ENCODE measurements around the gene NBAS. TPM values are rescaled to one million over a fixed set of nuclear protein-coding genes. Genes with fewer than 3 reads are reported as not detected.
"Not testable (repeated sequence)": the region's sequence is repeated elsewhere in the genome, so short reads cannot be mapped to it uniquely, and the experiment has no call there.

Gene NBAS
- total RNA-seq, 1 donor from 2014 or later = 52.9 TPM

DNA sequence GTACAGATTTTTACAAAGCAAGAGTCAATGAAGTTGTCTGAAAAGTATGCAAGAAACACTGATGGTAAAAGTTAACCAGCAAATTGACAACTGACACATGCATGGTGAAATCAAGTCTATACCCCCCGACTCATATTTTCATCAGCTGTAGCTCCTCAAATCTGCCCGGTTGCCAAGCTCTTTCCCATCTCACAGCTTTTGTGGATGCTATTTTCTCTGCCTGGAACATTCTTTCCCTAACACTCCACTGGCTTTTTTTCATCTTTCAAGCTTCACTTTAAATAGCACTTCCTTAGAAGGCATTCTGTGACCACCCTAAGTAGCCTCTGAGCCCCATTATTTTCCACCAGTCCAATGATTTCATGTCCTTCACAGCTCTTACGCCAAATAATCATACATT lies 18.1 kb downstream of the NBAS start:
- H3K36me3 Mint-ChIP-seq = peaks cover 19% of the 10 kb centered on the region
- TF ChIP-seq, protein P1, sequence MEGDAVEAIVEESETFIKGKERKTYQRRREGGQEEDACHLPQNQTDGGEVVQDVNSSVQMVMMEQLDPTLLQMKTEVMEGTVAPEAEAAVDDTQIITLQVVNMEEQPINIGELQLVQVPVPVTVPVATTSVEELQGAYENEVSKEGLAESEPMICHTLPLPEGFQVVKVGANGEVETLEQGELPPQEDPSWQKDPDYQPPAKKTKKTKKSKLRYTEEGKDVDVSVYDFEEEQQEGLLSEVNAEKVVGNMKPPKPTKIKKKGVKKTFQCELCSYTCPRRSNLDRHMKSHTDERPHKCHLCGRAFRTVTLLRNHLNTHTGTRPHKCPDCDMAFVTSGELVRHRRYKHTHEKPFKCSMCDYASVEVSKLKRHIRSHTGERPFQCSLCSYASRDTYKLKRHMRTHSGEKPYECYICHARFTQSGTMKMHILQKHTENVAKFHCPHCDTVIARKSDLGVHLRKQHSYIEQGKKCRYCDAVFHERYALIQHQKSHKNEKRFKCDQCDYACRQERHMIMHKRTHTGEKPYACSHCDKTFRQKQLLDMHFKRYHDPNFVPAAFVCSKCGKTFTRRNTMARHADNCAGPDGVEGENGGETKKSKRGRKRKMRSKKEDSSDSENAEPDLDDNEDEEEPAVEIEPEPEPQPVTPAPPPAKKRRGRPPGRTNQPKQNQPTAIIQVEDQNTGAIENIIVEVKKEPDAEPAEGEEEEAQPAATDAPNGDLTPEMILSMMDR (IDR thresholded peaks at IDR 0.05; ENCODE audit: unreplicated experiment) = no peak
- H3K9me3 Mint-ChIP-seq = peaks cover 4% of the 10 kb centered on the region
- H3K27ac Mint-ChIP-seq = no peak overlapping the region
- H3K4me3 Mint-ChIP-seq = no peak overlapping the region
- H3K27me3 Mint-ChIP-seq (ENCODE audit: low read depth) = no peaks in the 10 kb centered on the region
- DNase-seq (ENCODE audit: low spot score in 2 of 2, unreplicated experiment in 2 of 2) = no peak
- H3K4me1 Mint-ChIP-seq = no peaks in the 10 kb centered on the region

DNA sequence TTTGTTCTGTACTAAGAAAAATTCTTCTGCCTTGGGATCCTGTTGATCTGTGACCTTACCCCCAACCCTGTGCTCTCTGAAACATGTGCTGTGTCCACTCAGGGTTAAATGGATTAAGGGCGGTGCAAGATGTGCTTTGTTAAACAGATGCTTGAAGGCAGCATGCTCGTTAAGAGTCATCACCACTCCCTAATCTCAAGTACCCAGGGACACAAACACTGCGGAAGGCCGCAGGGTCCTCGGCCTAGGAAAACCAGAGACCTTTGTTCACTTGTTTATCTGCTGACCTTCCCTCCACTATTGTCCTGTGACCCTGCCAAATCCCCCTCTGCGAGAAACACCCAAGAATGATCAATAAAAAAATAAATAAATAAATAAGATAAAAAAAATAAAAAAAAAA lies 18.9 kb downstream of the NBAS start:
- DNase-seq (ENCODE audit: low spot score in 2 of 2, unreplicated experiment in 2 of 2); H3K4me1 Mint-ChIP-seq; H3K27me3 Mint-ChIP-seq (ENCODE audit: low read depth); H3K27ac Mint-ChIP-seq; H3K9me3 Mint-ChIP-seq; H3K4me3 Mint-ChIP-seq: not testable (repeated sequence)
- H3K36me3 Mint-ChIP-seq = peaks cover 25% of the 10 kb centered on the region

DNA sequence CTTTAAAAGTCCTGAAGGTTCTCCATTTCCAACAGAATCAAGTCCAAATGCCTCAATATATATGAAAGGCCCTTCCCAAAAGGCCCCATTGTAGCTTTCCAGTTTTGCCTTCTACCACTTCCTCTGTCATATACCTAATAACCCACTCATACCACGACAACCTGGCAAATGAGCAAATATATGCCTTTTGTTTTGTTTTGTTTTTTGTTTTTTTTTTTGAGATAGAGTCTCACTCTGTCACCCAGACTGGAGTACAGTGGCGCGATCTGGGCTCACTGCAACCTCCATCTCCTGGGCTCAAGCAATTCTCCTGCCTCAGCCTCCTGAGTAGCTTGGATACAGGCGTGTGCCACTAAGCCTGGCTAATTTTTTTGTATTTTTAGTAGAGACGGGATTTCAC lies 20.6 kb downstream of the NBAS start:
- not testable (repeated sequence) for H3K27ac Mint-ChIP-seq; H3K9me3 Mint-ChIP-seq; H3K27me3 Mint-ChIP-seq (ENCODE audit: low read depth); DNase-seq (ENCODE audit: low spot score in 2 of 2, unreplicated experiment in 2 of 2); H3K4me3 Mint-ChIP-seq; H3K4me1 Mint-ChIP-seq
- H3K36me3 Mint-ChIP-seq = peaks cover 33% of the 10 kb centered on the region

DNA sequence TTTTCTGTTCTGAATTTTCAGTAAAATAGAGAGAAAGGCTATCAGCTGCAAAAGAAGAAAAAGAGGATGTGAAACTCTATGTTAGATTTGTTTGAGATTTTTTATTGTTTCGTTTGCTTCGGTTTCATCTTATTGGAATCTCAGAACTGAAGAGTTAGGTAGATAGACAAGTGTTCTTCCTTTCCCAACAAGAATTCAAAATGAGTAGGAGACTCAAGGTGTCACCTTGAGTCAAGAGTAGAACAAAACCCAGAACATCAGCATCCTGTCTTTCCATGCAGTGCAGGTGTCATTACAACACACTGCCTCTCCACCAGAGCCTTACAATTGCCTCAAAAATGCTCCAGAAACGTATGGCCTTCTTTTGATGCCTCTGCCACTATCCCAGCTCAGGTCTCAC lies 21.1 kb downstream of the NBAS start:
- peaks cover 33% of the 10 kb centered on the region for H3K36me3 Mint-ChIP-seq
- H3K27me3 Mint-ChIP-seq (ENCODE audit: low read depth) = no peaks in the 10 kb centered on the region
- H3K9me3 Mint-ChIP-seq = peaks cover 8% of the 10 kb centered on the region
- TF ChIP-seq, protein P1 (IDR thresholded peaks at IDR 0.05; ENCODE audit: unreplicated experiment) = no peak
- H3K4me3 Mint-ChIP-seq = no peak overlapping the region
- no peak overlapping the region for H3K27ac Mint-ChIP-seq
- no peak for DNase-seq (ENCODE audit: low spot score in 2 of 2, unreplicated experiment in 2 of 2)
- no peaks in the 10 kb centered on the region for H3K4me1 Mint-ChIP-seq

DNA sequence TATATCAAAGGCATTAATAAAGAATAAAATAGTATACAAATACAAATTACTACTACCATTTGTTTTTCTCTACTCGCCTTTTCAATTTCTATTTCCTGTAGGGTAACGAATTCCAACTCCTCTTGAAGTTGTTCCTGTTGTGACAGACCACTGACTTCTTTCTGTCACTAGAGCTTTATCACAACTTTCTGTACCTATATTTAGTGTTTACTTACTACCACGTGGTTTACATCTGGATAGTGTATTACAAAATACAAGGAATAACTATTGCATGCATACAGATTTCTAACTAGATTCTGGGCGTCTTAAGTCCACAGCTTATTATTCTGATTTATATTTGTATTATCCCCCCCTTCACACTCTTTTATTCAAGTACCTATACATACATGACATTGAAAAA lies 22.3 kb downstream of the NBAS start:
- TF ChIP-seq, protein P1 (IDR thresholded peaks at IDR 0.05; ENCODE audit: unreplicated experiment) = no peak
- H3K9me3 Mint-ChIP-seq = peaks cover 8% of the 10 kb centered on the region
- no peaks in the 10 kb centered on the region for H3K27me3 Mint-ChIP-seq (ENCODE audit: low read depth)
- DNase-seq (ENCODE audit: low spot score in 2 of 2, unreplicated experiment in 2 of 2) = no peak
- H3K36me3 Mint-ChIP-seq = peaks cover 35% of the 10 kb centered on the region
- H3K4me3 Mint-ChIP-seq = no peak overlapping the region
- H3K4me1 Mint-ChIP-seq = no peaks in the 10 kb centered on the region
- no peak overlapping the region for H3K27ac Mint-ChIP-seq

DNA sequence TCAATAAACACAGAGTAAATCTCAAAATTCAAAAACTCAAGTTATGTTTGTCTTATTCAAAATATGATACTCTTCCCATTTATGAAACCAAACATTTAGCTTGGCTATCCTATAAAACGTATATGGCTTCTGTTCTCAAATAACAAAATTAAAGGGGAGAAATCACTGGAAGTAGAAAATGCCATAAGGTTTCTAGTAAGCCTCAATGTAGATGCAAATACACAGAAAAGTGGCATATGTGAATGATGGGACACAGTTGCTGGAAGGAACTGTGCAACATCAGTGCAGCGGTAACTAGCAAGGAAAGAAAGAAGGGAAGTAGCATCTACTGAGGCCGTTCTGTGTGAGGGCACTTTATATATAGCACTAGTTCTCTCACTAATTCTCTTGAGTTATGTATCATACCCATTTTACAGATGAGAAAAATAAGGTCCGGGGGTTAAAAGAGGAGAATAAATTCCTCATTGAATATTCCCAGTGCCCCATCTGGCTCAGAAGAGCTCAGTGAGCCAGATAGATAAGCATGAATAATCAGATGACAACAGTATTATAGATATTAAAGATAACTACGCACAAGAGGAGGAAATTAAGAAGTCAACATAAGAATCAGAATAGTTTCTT lies 27.2 kb downstream of the NBAS start:
- DNase-seq (ENCODE audit: low spot score in 2 of 2, unreplicated experiment in 2 of 2) = no peak
- H3K4me3 Mint-ChIP-seq = no peak overlapping the region
- no peaks in the 10 kb centered on the region for H3K4me1 Mint-ChIP-seq
- H3K27ac Mint-ChIP-seq = no peak overlapping the region
- peaks cover 39% of the 10 kb centered on the region for H3K36me3 Mint-ChIP-seq
- peaks cover 4% of the 10 kb centered on the region for H3K9me3 Mint-ChIP-seq
- H3K27me3 Mint-ChIP-seq (ENCODE audit: low read depth) = no peaks in the 10 kb centered on the region
- TF ChIP-seq, protein P1 (IDR thresholded peaks at IDR 0.05; ENCODE audit: unreplicated experiment) = no peak

DNA sequence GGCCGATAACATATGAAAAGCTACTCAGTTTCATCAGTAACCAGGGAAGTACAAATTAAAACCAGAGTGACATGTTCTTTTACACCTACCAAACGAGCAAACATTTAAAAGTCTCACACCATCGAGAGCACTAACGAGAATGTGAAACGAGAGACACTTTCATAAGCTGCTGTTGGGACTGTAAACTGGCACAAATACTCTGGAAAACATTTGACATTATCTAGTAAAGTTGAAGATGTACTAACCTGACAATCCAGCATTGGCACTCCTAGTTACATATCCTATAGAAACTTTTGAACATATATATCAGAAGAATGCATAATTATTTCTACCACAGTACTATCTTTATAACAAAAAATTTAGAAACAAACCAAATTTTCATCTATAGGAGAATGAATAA lies 28.1 kb downstream of the NBAS start:
- Mint-ChIP-seq H3K36me3 (peaks cover 39% of the 10 kb centered on the region), H3K9me3 (peaks cover 4% of the 10 kb centered on the region), H3K4me3 (no peak overlapping the region), H3K27ac (no peak overlapping the region), H3K4me1 (no peaks in the 10 kb centered on the region), H3K27me3 (ENCODE audit: low read depth) (no peaks in the 10 kb centered on the region)
- TF ChIP-seq, protein P1 (IDR thresholded peaks at IDR 0.05; ENCODE audit: unreplicated experiment) = no peak
- no peak for DNase-seq (ENCODE audit: low spot score in 2 of 2, unreplicated experiment in 2 of 2)

Data from mesothelial cell of epicardium (in vitro differentiated cells).